Stimulated activated naive CD8-positive, alpha-beta T cell treated with anti-CD3 and anti-CD28 coated beads, Interleukin-15, Interleukin-2, amounts not matched to agents 100 ng/mL and 50 ng/mL, for 24 hours (primary cell): Measurements from ENCODE around the gene BHMT.

Source experiments
- H3K27ac Mint-ChIP-seq: one replicate; pipeline ENCODE4 v1.8.0; 2021; ENCODE audit warnings: mild to moderate bottlenecking, mixed read lengths
- H3K27me3 Mint-ChIP-seq: one replicate; pipeline ENCODE4 v1.8.0; 2021; ENCODE audit warnings: mixed read lengths
- H3K36me3 Mint-ChIP-seq: one replicate; pipeline ENCODE4 v1.8.0; 2021; ENCODE audit warnings: low read depth, mixed read lengths
- H3K4me1 Mint-ChIP-seq: one replicate; pipeline ENCODE4 v1.8.0; 2021; ENCODE audit warnings: low read depth, mixed read lengths
- H3K4me3 Mint-ChIP-seq: one replicate; pipeline ENCODE4 v1.8.0; 2021; ENCODE audit warnings: mild to moderate bottlenecking, mixed read lengths
- H3K9me3 Mint-ChIP-seq: one replicate; pipeline ENCODE4 v1.8.0; 2021; ENCODE audit warnings: mixed read lengths

Gene BHMT

DNA sequence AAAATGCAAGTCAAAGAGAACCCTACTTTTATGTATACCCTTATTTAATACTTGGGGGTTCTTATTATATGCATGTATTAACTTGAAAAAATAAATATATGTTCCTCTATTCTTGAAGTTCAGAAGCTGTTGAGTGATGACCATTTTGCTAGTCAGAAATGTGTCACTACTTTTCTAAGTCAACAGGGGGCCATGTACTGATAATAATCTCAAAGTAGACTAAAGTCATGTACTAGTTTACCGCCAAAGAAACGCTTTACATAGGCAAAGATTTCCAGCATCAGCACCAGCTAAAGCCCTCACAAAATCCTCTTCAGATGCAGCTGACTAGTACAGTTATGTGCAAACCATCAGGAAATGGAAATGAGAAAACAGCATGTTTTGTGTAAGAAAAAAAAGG, 5.7 kb upstream of the BHMT start:
- Mint-ChIP-seq H3K4me1 (no peaks in the 10 kb centered on the region), H3K36me3 (no peaks in the 10 kb centered on the region), H3K27ac (no peak overlapping the region), H3K9me3 (no peaks in the 10 kb centered on the region), H3K27me3 (peaks cover 34% of the 10 kb centered on the region), H3K4me3 (no peak overlapping the region)

- Mint-ChIP-seq H3K4me3 (no peak overlapping the region), H3K9me3 (no peaks in the 10 kb centered on the region), H3K27ac (no peak overlapping the region), H3K36me3 (no peaks in the 10 kb centered on the region), H3K27me3 (peaks cover 42% of the 10 kb centered on the region), H3K4me1 (no peaks in the 10 kb centered on the region)
Observed at GRCh38 chr5:79107020-79107796, 4.4 kb upstream of the BHMT start.

DNA sequence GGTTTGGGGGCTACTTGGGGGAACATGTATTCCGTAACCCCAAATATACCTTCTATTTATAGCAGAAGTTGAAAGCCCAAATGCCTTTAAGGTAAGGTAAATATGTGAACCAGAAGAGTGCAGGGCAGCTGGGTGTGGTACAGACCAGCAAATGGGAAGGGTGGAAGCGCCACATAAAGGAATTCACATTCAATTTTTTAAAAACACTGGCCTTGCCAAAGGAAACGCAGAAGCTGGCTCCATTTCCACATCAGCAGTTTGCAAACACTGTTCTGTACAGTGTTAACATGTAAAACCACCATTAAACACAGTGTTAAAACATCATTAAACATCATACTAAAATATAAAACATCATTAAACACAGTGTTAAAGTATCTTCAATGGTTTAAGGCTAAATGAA, 3.5 kb upstream of the BHMT start:
- Mint-ChIP-seq H3K27ac (no peak overlapping the region), H3K9me3 (no peaks in the 10 kb centered on the region), H3K4me3 (no peak overlapping the region), H3K36me3 (no peaks in the 10 kb centered on the region), H3K27me3 (peaks cover 51% of the 10 kb centered on the region), H3K4me1 (no peaks in the 10 kb centered on the region)

DNA sequence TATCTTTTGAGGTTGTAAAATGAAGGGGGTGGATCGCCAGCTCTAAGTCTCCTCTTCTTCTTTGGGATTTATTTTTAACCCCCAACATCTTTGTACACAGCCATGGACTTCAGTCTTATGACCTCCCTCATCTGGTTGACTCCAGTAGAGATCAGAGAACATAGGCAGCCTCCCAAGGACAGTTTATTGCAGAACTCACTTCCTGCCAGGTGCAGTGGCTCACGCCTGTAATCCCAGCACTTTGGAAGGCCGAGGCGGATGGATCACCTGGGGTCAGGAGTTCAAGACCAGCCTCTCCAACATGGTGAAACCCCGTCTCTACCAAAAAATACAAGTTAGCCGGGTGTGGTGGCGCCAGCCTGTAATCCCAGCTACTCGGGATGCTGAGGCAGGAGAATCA, 2.8 kb upstream of the BHMT start:
- Mint-ChIP-seq H3K4me3 (no peak overlapping the region), H3K27me3 (peaks cover 55% of the 10 kb centered on the region), H3K36me3 (no peaks in the 10 kb centered on the region)

GRCh38 chr5:79109527-79110492, 1.8 kb upstream of the BHMT start:
- no peak overlapping the region for H3K27ac Mint-ChIP-seq

More for the DNA sequence above, 2.8 kb upstream of the BHMT start:
- Mint-ChIP-seq H3K27ac (no peak overlapping the region), H3K4me1 (no peaks in the 10 kb centered on the region), H3K9me3 (no peaks in the 10 kb centered on the region)

GRCh38 chr5:79111960-79112702, 522 bp downstream of the BHMT start:
- Mint-ChIP-seq H3K4me1 (no peaks in the 10 kb centered on the region), H3K36me3 (no peaks in the 10 kb centered on the region), H3K27ac (no peak overlapping the region), H3K4me3 (no peak overlapping the region), H3K27me3 (peaks cover 47% of the 10 kb centered on the region), H3K9me3 (no peaks in the 10 kb centered on the region)

More at GRCh38 chr5:79109527-79110492, 1.8 kb upstream of the BHMT start:
- no peaks in the 10 kb centered on the region for H3K9me3 Mint-ChIP-seq
- no peaks in the 10 kb centered on the region for H3K4me1 Mint-ChIP-seq
- no peaks in the 10 kb centered on the region for H3K36me3 Mint-ChIP-seq
- H3K4me3 Mint-ChIP-seq: no peak overlapping the region
- peaks cover 55% of the 10 kb centered on the region for H3K27me3 Mint-ChIP-seq

DNA sequence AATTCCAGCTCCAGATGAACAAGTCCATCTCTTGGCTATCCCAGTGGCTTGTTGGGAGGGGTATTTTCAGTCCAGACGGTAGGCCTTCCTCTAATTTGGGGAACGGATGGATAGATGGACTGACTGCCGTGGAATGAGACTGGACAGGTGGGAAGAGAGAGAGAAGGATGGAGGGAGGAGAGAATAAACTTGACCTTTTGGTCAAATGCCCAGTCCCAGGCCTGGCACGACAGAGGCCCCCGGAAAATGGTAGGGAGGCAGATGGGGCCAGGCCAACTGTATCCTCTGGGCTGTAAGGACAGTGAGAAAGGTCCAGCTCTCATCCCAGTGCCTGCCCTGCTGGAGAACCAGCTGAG, 1.1 kb downstream of the BHMT start:
- Mint-ChIP-seq H3K9me3 (no peaks in the 10 kb centered on the region), H3K4me3 (no peak overlapping the region), H3K36me3 (no peaks in the 10 kb centered on the region), H3K27me3 (peaks cover 46% of the 10 kb centered on the region), H3K27ac (no peak overlapping the region), H3K4me1 (no peaks in the 10 kb centered on the region)

- no peaks in the 10 kb centered on the region for H3K4me1 Mint-ChIP-seq
- no peaks in the 10 kb centered on the region for H3K36me3 Mint-ChIP-seq
- H3K27ac Mint-ChIP-seq: no peak overlapping the region
- no peaks in the 10 kb centered on the region for H3K9me3 Mint-ChIP-seq
- H3K4me3 Mint-ChIP-seq: no peak overlapping the region
- no peaks in the 10 kb centered on the region for H3K27me3 Mint-ChIP-seq
Observed at GRCh38 chr5:79119486-79119885, 7.9 kb downstream of the BHMT start.

- H3K27me3 Mint-ChIP-seq: no peaks in the 10 kb centered on the region
- no peaks in the 10 kb centered on the region for H3K36me3 Mint-ChIP-seq
- no peak overlapping the region for H3K27ac Mint-ChIP-seq
- no peak overlapping the region for H3K4me3 Mint-ChIP-seq
- H3K9me3 Mint-ChIP-seq: no peaks in the 10 kb centered on the region
- H3K4me1 Mint-ChIP-seq: no peaks in the 10 kb centered on the region
Observed at GRCh38 chr5:79120221-79120620, 8.6 kb downstream of the BHMT start.

DNA sequence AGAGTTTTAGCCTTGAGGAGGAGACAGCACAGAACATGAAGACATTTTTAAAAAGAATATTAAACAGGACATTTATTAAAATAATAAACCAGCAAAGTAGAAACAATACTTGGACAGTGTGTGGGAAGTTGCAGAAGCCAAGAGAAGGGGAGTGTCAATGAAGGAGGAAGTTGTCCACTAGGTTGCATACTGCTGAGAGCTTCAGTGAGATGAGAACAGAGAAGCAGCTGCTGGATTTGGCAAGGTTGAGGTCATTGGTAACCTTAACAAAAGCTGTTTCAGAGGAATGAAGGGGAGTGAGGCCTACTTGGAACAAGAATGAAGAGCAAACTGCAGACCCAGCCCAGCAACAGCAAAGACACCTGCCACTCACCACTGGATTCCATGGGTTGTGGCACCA, 11.4 kb downstream of the BHMT start:
- Mint-ChIP-seq H3K36me3 (no peaks in the 10 kb centered on the region), H3K27me3 (no peaks in the 10 kb centered on the region), H3K4me3 (no peak overlapping the region), H3K9me3 (no peaks in the 10 kb centered on the region), H3K27ac (no peak overlapping the region), H3K4me1 (no peaks in the 10 kb centered on the region)

GRCh38 chr5:79124607-79125006, 13.0 kb downstream of the BHMT start:
- Mint-ChIP-seq H3K4me1 (no peaks in the 10 kb centered on the region), H3K36me3 (no peaks in the 10 kb centered on the region), H3K27me3 (no peaks in the 10 kb centered on the region), H3K9me3 (no peaks in the 10 kb centered on the region), H3K27ac (no peak overlapping the region), H3K4me3 (no peak overlapping the region)

- H3K4me3 Mint-ChIP-seq: no peak overlapping the region
- no peaks in the 10 kb centered on the region for H3K9me3 Mint-ChIP-seq
- H3K27ac Mint-ChIP-seq: no peak overlapping the region
- H3K4me1 Mint-ChIP-seq: peaks cover 20% of the 10 kb centered on the region
- H3K36me3 Mint-ChIP-seq: no peaks in the 10 kb centered on the region
- H3K27me3 Mint-ChIP-seq: peaks cover 3% of the 10 kb centered on the region
Observed at GRCh38 chr5:79130781-79131180, 19.2 kb downstream of the BHMT start.

- Mint-ChIP-seq H3K4me1 (peaks cover 20% of the 10 kb centered on the region), H3K27ac (no peak overlapping the region), H3K9me3 (no peaks in the 10 kb centered on the region), H3K4me3 (peak overlapping the region; percentile 68), H3K36me3 (no peaks in the 10 kb centered on the region), H3K27me3 (peaks cover 3% of the 10 kb centered on the region)
Observed at GRCh38 chr5:79133121-79133656, 21.6 kb downstream of the BHMT start.

DNA sequence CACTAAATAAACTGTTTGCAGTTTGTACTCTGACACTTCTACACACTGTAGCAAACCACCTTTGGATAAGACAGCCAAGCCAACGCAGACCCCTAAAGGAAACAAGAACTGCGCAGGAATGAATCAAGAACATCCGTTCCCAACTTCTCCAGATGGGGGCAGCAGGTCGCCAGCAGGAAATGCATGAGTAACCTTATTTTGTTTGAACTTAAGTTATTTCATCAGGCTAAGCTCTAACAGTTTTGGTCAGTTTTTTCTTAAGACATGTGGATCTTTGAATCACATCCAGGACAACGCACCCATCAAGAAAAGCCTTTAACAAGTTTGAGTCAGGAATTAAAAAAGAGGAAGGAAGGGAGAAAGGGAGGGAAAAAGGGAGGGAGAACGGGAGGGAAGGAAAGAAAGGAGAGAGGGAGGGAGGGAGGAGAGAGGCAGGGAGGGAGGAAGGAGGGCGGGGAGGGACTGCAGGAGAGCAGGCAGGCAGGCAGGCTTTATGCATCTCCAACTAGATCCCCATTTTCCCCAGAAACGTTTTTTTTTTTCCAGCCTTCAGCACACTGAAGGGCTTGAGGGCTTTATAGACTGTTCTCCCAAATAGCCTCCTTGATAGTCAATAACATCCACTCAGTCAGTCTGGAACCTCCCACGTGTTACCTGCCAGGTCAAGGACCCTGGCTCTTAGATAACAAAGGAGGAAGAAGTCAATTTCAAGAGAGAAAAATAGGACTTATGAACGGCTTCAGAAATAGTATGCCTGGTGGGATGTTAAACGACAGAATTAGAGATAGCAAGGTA, 22.2 kb downstream of the BHMT start:
- no peaks in the 10 kb centered on the region for H3K9me3 Mint-ChIP-seq
- peaks cover 20% of the 10 kb centered on the region for H3K4me1 Mint-ChIP-seq
- H3K27ac Mint-ChIP-seq: peak overlapping the region; percentile 89

More for the DNA sequence above, 22.2 kb downstream of the BHMT start:
- Mint-ChIP-seq H3K36me3 (no peaks in the 10 kb centered on the region), H3K4me3 (peak overlapping the region; percentile 65), H3K27me3 (peaks cover 3% of the 10 kb centered on the region)
